GM12801 (cell line): ENCODE results near the gene CEP131.

ENCODE experiments used
- CTCF ChIP-seq: IDR thresholded peaks from one replicate; pipeline ENCODE4 v1.5.1; 2011; ENCODE audit warnings: control low read depth; ENCODE audit not compliant: insufficient read length; ENCODE audit errors: extremely low read depth

Gene CEP131

GRCh38 chr17:81183807-81184206 is 39.0 kb downstream of the CEP131 start:
- no peak for TF ChIP-seq CTCF

DNA sequence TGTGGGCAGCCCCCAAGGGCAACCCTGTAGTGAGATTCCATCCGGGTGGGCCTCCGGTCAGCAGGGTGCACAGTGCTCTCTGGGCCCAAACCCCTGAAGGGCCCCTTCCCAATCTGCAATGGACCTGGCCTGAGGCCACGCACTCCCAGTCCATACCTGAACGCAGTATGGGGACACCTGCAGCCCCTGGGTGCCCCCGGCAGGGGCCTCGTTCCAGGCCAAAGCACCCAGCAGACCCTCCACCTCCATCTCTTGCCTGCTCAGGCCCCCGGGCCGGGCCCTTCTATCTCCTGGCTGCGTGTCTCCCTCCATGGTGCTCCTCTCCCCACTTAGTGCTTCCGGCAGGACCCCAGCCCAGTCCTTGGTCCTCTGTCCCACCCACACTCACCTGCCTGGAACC is 39.4 kb downstream of the CEP131 start:
- no peak for TF ChIP-seq CTCF

DNA sequence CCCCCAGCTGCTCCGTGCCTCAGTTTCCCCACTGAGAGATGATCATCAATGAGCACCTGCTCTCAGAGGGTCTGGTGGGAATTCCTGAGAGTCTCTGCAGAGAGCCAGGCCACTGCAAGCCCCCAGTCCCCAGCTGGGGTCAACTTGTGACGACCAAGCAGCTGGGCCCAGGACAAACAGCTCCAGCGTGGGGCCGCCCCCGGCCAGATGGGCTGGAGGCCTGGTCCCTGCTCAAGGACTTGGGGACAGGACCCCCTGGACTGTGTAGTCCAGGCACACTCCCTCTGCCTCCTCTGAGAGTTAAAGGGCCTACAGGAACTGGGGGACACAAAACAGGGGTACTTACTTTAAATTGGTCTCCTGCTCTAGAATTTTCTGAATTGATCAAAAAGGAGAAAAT is 40.2 kb downstream of the CEP131 start:
- no peak for TF ChIP-seq CTCF

GRCh38 chr17:81181811-81182185 is 41.0 kb downstream of the CEP131 start:
- no peak for TF ChIP-seq CTCF

GRCh38 chr17:81180836-81181810 is 41.6 kb downstream of the CEP131 start:
- TF ChIP-seq CTCF, result no peak

DNA sequence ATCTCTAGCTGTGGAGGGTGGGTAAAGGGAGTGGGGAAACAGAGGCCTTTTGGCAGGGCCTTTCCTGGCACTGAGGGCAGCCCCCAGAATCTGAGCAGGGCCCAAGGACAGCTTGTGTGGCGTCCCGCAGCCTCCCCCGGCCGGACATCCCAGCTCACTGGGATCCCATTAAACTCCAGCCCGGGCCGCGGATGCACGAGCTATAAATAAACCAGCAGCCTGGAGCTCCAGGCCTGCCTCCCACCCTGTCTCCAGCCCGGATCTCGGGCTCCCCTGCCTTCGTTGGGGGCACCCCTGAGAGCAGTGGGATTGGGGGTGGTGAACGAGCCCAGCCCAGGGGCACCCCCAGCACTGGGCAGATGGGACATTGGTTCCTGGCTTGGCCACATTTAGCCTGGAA is 42.9 kb downstream of the CEP131 start:
- TF ChIP-seq CTCF, result no peak

- no peak for TF ChIP-seq CTCF
Measured at GRCh38 chr17:81179220-81179619, 43.5 kb downstream of the CEP131 start.
